SK-N-SH (cell line): ENCODE data around the gene SOCS3. TPM values are rescaled to one million over a fixed set of nuclear protein-coding genes. Genes with fewer than 3 reads are reported as not detected.

Experiments
- CTCF ChIA-PET: fragments of 300-600, 350-600 bp; formaldehyde crosslinking; extraction: SDS; loops from one replicate; lab custom pipeline; 2021; lab: Yijun Ruan, JAX
- POLR2A ChIA-PET: fragments of 350-600 bp; sonication (Branson Sonifier 250); formaldehyde crosslinking; extraction: SDS; loops from one replicate; lab custom pipeline; 2020; ENCODE audit warnings: antibody characterized with exemption, inconsistent platforms; lab: Yijun Ruan, JAX
- DNase-seq: peaks from one replicate; pipeline ENCODE4 v3.0.0; 2012
- H2AFZ ChIP-seq: fragments of 200-600 bp; sonication (generic); 2 replicates; pipeline ENCODE4 v1.8.1; 2016; ENCODE audit warnings: antibody characterized with exemption, mild to moderate bottlenecking, low read depth
- H3F3A ChIP-seq: fragments of 200-600 bp; sonication (generic); replicated peaks from 2 replicates; pipeline ENCODE3; 2016; ENCODE audit warnings: antibody characterized with exemption, mild to moderate bottlenecking; ENCODE audit not compliant: insufficient read depth
- H3K27ac ChIP-seq, 2 experiments: fragments of 200-500 bp in 1 of 2; fragments of 200-600 bp in 1 of 2; sonication (Bioruptor generic) in 1 of 2; sonication (generic), shearing (Covaris generic) in 1 of 2; 2 replicates each; pipeline versions ENCODE4 v1.5.1 to v1.6.1; 2014 to 2016; ENCODE audit warnings: low read depth in 2 of 2, inconsistent platforms in 1 of 2, low read length in 1 of 2, mild to moderate bottlenecking in 1 of 2, mixed read lengths in 1 of 2
- H3K27me3 ChIP-seq: fragments of 200-600 bp; sonication (generic), shearing (Covaris generic); 2 replicates; pipeline ENCODE4 v1.6.1; 2016; ENCODE audit warnings: mixed run types; ENCODE audit not compliant: insufficient read depth
- H3K36me3 ChIP-seq, 2 experiments: fragments of 200-500 bp in 1 of 2; fragments of 200-600 bp in 1 of 2; sonication (Bioruptor generic) in 1 of 2; sonication (generic) in 1 of 2; replicated peaks in 1 of 2; 2 replicates each; pipeline versions ENCODE3 to v1.5.1; 2014 to 2016; ENCODE audit warnings: low read length in 1 of 2, mild to moderate bottlenecking in 1 of 2; ENCODE audit not compliant: insufficient read depth in 2 of 2, control insufficient read depth in 1 of 2
- H3K4me1 ChIP-seq, 2 experiments: fragments of 200-500 bp in 1 of 2; fragments of 200-600 bp in 1 of 2; sonication (Bioruptor generic) in 1 of 2; sonication (generic), shearing (Covaris generic) in 1 of 2; 2 replicates each; pipeline versions ENCODE4 v1.5.1 to v1.6.1; 2014 to 2016; ENCODE audit warnings: low read depth in 1 of 2, low read length in 1 of 2, mixed run types in 1 of 2; ENCODE audit not compliant: insufficient read depth in 2 of 2, control insufficient read depth in 1 of 2
- H3K4me2 ChIP-seq: fragments of 200-600 bp; sonication (generic), shearing (Covaris generic); 2 replicates; pipeline ENCODE4 v1.6.1; 2017; ENCODE audit warnings: mixed run types
- H3K4me3 ChIP-seq, 2 experiments: fragments of 200-500 bp in 1 of 2; fragments of 200-600 bp in 1 of 2; sonication (Bioruptor generic) in 1 of 2; sonication (generic), shearing (Covaris generic) in 1 of 2; 2 replicates each; pipeline versions ENCODE4 v1.5.1 to v1.8.1; 2014 to 2016; ENCODE audit warnings: low read depth in 2 of 2, inconsistent platforms in 1 of 2, low read length in 1 of 2, mild to moderate bottlenecking in 1 of 2, mixed read lengths in 1 of 2, moderate library complexity in 1 of 2
- H3K79me2 ChIP-seq: fragments of 200-600 bp; sonication (generic); 2 replicates; pipeline ENCODE4 v1.8.1; 2017; ENCODE audit warnings: mild to moderate bottlenecking; ENCODE audit not compliant: insufficient read depth
- H3K9ac ChIP-seq: fragments of 200-600 bp; sonication (generic); 2 replicates; pipeline ENCODE4 v1.6.1; 2017; ENCODE audit warnings: mixed run types
- H3K9me2 ChIP-seq: fragments of 200-600 bp; sonication (generic); 2 replicates; pipeline ENCODE4 v1.6.1; 2017; ENCODE audit warnings: mixed run types
- H3K9me3 ChIP-seq: fragments of 200-600 bp; sonication (generic); 2 replicates; pipeline ENCODE4 v1.6.1; 2017; ENCODE audit warnings: mixed run types, mild to moderate bottlenecking, moderate library complexity
- H4K20me1 ChIP-seq: fragments of 200-600 bp; sonication (generic); 2 replicates; pipeline ENCODE4 v1.6.1; 2017; ENCODE audit warnings: mild to moderate bottlenecking, mixed run types; ENCODE audit not compliant: insufficient read depth
- EZH2phosphoT487 ChIP-seq: fragments of 200-600 bp; sonication (generic); IDR thresholded peaks from 2 replicates; pipeline ENCODE4 v1.6.1; 2017; ENCODE audit warnings: low read depth, mixed run types, mild to moderate bottlenecking, antibody characterized with exemption, moderate library complexity, borderline replicate concordance
- FOXJ3 ChIP-seq: sonication (generic); formaldehyde crosslinking; IDR thresholded peaks from 2 replicates; pipeline ENCODE4 v1.5.1; 2020; ENCODE audit warnings: mild to moderate bottlenecking, missing genetic modification reagents
- GABPA ChIP-seq: IDR thresholded peaks from 2 replicates; pipeline ENCODE4 v1.4.0; 2012; ENCODE audit warnings: low read depth, mild to moderate bottlenecking
- JUND ChIP-seq: IDR thresholded peaks from 2 replicates; pipeline ENCODE4 v1.4.0; 2012
- MXI1 ChIP-seq: IDR thresholded peaks from 2 replicates; pipeline ENCODE4 v1.6.1; 2012; ENCODE audit warnings: mild to moderate bottlenecking, low read depth, low read length, improper control_type of control experiment
- NFIC ChIP-seq: IDR thresholded peaks from 2 replicates; pipeline ENCODE4 v1.4.0; 2012; ENCODE audit warnings: borderline replicate concordance
- NRF1 ChIP-seq: IDR thresholded peaks from 2 replicates; pipeline ENCODE4 v1.6.1; 2012; ENCODE audit warnings: low read depth, mild to moderate bottlenecking, low read length
- PBX3 ChIP-seq: IDR thresholded peaks from 2 replicates; pipeline ENCODE4; 2012
- RAD21 ChIP-seq: IDR thresholded peaks from 2 replicates; pipeline ENCODE4 v1.6.1; 2012; ENCODE audit warnings: mild to moderate bottlenecking, low read length
- REST ChIP-seq: IDR thresholded peaks from 2 replicates; pipeline ENCODE4 v1.6.1; 2012; ENCODE audit warnings: mild to moderate bottlenecking, low read depth, low read length, moderate library complexity
- SMC3 ChIP-seq: IDR thresholded peaks from 2 replicates; pipeline ENCODE4 v1.6.1; 2012; ENCODE audit warnings: low read depth, low read length, improper control_type of control experiment
- TAF1 ChIP-seq: IDR thresholded peaks from 2 replicates; pipeline ENCODE4 v1.6.1; 2012; ENCODE audit warnings: low read depth, mild to moderate bottlenecking, low read length, moderate library complexity, borderline replicate concordance
- TCF12 ChIP-seq: IDR thresholded peaks from 2 replicates; pipeline ENCODE4 v1.4.0; 2012
- TEAD4 ChIP-seq: IDR thresholded peaks from 2 replicates; pipeline ENCODE4 v1.4.0; 2012; ENCODE audit warnings: mild to moderate bottlenecking, borderline replicate concordance; ENCODE audit not compliant: insufficient read depth
- USF2 ChIP-seq: fragments of 150-350 bp; IDR thresholded peaks from 2 replicates; pipeline ENCODE4 v1.6.1; 2017; ENCODE audit warnings: antibody characterized with exemption, low read length, low read depth, borderline replicate concordance
- YY1 ChIP-seq: IDR thresholded peaks from 2 replicates; pipeline ENCODE4 v1.4.0; 2012; ENCODE audit warnings: low read depth, mild to moderate bottlenecking
- WGBS: methylation state at CpG from one replicate; pipeline ENCODE4 v1.1.6; 2017; ENCODE audit warnings: low lambda C conversion rate; 5-methylcytosine and 5-hydroxymethylcytosine counted together
- polyA plus RNA-seq, 3 experiments: library from polyadenylated mRNA; depleted of rRNA; stranded (reverse); fragments of >200 nt; gene quantifications; 2 replicates each; pipeline ENCODE4 v1.2.3, GENCODE V29; 2012
- TF ChIP-seq, protein P1 (sequence below): IDR thresholded peaks from 2 replicates; pipeline ENCODE4 v1.4.0; 2012; ENCODE audit warnings: low read depth

The SOCS3 gene
- polyA plus RNA-seq, 1 of the 3 experiments (the other 2 are of a cell fraction): 24.9 TPM

DNA sequence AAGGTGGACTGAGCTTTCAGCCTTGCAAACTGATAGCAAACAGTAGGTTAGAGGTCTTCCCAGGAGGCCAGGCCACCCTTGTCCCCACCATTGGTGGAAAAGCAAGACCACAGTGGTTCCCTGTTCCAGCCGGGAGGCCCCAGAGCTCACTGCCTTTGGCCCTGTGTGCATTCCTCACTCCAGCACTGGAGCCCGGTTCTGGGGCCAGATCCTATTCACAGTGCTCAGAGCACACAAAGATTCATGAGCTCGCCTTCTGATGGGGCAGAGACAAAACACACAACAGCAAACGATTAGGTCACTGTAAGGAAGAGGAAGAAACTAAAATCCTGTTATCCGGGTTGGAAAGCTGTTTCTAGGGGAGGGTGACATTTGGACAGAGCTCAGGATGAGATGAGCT is 13.0 kb upstream of the SOCS3 start:
- Histone ChIP-seq H3K79me2 (no peaks in the 10 kb centered on the region), H3K27ac (no peak overlapping the region), H2AFZ (no peak overlapping the region), H3K4me3 (no peak overlapping the region), H3K9me2 (no peaks in the 10 kb centered on the region), H3K9me3 (no peaks in the 10 kb centered on the region), H3K9ac (no peak overlapping the region), H3F3A (peaks cover 38% of the 10 kb centered on the region), H3K4me2 (no peak overlapping the region), H3K4me1 (peaks cover 26 to 30% of the 10 kb centered on the region in 2 experiments; a peak in 3 of 4 replicates)
- CTCF ChIA-PET: interaction anchor here (0.9 to 12.5 kb wide), 9 partner anchors 9 to 122 kb away, joined by 3 to 175 read pairs (median 4); partner anchors contain the start of gene SOCS3
- no peak for DNase-seq
- TF ChIP-seq FOXJ3 (CRISPR knock-in tag) (no peak), TAF1 (no peak), NFIC (no peak), NRF1 (no peak), SMC3 (no peak), TCF12 (no peak), RAD21 (no peak), TEAD4 (no peak), REST (no peak), EZH2phosphoT487 (no peak), PBX3 (no peak), YY1 (no peak), MXI1 (no peak), JUND (no peak), USF2 (no peak), GABPA (no peak)
- TF ChIP-seq, protein P1, sequence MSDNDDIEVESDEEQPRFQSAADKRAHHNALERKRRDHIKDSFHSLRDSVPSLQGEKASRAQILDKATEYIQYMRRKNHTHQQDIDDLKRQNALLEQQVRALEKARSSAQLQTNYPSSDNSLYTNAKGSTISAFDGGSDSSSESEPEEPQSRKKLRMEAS: no peak
- TF ChIP-seq, all 33 proteins: peak for 0
- no peaks in the 10 kb centered on the region for H3K27me3 ChIP-seq
- WGBS: 87% methylated on average over 5 of the region's 5 CpGs
- H3K36me3 ChIP-seq: no peaks in the 10 kb centered on the region
- POLR2A ChIA-PET: interaction anchor here (1.2 kb wide), 1 partner anchor 13 kb away, joined by 7 read pairs; the partner anchor contains the start of gene SOCS3
- no peaks in the 10 kb centered on the region for H4K20me1 ChIP-seq
